ENCODE results near the gene COL24A1.
A peak's percentile ranks its signal among the peaks of the same experiment; 100 is the strongest.
"Not testable (repeated sequence)": the region's sequence is repeated elsewhere in the genome, so short reads cannot be mapped to it uniquely, and the experiment has no call there.

COL24A1 gene

DNA sequence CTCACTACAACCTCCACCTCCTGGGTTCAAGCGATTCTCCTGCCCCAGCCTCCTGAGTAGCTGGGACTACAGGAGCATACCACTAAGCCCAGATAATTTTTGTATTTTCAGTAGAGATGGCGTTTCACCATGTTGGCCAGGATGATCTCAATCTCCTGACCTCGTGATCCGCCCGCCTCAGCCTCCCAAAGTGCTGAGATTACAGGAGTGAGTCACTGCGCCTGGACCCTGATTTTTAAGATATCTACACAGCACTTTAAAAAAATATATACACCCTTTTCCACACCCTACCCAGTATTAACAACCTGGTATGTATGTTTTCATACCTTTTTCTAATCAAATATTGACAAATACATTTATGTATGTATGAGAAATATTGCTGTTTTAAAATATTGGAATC, 379.6 kb downstream of the COL24A1 start:
- DNase-seq: not testable (repeated sequence)

DNA sequence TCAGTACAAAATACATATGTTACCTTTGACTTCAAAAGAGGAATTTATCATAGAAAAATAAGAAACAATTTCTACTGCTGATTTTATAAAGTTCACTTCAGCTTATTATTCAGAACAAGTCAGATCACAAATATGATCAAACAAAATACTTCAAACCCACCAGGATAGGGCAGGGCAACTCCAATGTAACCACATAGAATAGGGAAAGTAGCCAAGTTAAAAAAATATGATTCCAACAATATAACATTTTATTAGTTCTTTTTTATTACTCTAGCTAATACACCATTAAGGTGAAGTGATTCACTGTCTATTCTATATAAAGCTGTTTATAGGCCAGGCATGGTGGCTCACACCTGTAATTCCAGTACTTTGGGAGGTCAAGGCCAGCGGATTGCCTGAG, 393.8 kb downstream of the COL24A1 start:
- no peak for DNase-seq

DNA sequence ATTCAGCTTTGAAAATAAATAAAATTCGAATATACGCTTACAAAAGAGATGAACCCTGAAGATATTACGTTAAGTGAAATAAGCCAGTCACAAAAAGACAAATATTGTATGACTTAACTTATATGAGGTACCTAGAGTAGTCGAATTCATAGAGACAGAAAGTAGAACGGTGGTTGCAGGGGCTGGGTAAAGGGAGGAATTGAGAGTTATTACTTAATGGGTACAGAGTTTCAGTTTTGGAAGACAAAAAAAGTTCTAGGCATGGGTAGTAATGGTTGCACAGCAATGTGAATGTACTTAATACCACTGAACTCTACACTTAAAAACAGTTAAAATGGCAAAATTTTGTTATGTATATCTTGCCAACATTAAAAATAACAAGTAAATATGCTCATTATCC, 399.7 kb downstream of the COL24A1 start:
- no peak for DNase-seq

DNA sequence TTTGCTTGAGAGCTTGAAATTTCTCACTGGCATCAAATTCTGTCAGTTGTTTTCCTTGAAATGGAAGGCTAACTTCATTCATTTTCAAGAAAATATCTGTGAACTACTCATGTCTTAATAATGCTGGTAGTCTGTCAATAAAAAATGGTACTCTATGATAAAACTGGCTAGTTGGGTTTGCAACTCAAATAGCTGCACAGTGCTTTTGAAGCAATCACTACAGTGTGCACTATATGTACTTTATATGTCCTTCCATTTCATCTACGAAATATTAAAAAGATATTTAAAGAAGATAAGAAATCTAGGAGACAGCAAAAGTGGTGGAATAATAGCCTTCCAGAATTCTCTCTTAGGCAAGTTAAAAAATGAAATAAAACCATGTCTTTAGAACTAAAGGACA, 408.5 kb downstream of the COL24A1 start:
- DNase-seq: no peak

DNA sequence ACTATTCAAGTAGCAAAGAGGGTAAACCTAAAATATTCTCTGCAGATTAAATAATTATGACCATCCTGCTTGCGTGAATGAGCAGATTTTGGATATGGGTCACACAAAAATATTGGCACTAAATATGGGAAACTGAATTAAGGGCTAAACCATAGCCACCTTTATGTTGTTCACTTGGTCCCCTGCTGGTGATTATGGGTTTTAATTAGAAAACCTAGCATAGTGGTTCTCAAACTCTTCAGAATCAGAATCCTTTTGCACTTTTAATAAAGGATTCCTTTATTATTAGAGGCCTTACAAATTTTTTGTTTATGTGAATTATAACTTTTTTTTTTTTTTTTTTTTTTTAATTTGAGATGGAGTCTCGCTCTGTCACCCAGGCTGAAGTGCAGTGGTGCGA, 409.8 kb downstream of the COL24A1 start:
- no peak for DNase-seq

DNA sequence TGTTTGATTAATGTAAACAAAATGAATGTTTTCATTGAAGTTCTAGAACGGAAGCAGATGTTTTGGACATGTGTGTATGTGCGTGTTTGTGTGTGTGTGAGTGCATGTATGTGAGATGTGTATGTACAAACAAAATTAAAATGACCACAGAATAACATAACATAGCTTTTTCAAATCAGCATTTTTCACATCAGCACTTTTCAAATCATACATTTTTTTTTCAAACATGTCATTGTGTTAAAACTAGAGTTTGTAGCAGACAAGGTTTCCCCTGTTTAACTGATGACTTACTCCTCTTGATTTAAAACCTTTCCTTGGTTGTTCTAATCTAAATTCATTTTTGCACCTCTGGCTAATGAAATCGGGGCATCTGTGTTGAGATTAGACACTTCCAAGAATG, 412.8 kb downstream of the COL24A1 start:
- no peak for DNase-seq

DNA sequence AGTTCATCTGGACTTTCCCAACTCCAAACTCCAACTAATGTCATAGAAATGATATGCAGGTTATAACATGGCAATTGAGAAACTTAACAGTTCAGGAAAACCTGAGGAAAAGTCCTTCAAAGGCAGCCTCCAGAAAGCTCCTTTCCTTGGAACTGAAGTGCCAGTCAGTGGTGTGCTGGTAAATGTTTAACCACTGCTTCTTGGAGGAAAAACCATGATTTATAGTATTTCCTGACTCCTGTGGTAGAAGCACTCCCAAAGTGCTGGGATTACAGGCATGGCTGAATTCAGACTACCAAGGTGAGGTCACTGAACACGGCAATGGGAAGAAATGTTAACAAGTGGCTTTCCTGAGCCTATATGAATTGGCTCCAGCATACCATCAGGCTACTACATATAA, 421.6 kb downstream of the COL24A1 start:
- peak; percentile 91 for DNase-seq

DNA sequence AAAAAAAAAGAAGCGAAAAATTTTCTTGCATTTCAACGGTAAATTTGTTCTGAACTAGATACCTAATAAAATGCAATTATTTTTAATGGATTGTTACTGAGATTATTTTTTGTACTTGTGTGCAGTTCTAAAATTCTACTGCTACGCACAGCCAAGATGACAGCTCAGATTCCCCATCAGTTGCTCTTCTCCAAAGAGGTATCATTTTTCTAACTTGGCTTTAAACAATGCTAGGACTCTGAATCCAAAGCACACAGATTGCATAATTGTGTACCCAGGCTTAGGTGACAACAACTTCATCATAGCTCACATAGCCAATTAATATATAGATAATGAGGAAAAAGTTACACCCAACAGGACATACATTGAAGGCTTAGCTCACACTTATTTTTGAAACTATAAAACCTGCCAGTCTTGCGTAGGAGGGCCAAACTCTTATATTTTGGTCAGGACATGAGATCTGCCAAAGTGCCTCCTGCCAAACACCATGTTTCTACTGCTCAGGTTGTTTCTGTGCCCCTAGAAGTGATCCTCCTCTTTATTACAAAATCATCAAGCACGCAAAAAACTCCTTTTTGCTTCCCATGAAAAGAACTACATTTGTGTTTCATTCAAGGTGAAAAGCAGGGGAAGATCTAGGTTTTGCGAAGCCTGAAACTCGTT, 437.8 kb downstream of the COL24A1 start:
- no peak for DNase-seq

DNA sequence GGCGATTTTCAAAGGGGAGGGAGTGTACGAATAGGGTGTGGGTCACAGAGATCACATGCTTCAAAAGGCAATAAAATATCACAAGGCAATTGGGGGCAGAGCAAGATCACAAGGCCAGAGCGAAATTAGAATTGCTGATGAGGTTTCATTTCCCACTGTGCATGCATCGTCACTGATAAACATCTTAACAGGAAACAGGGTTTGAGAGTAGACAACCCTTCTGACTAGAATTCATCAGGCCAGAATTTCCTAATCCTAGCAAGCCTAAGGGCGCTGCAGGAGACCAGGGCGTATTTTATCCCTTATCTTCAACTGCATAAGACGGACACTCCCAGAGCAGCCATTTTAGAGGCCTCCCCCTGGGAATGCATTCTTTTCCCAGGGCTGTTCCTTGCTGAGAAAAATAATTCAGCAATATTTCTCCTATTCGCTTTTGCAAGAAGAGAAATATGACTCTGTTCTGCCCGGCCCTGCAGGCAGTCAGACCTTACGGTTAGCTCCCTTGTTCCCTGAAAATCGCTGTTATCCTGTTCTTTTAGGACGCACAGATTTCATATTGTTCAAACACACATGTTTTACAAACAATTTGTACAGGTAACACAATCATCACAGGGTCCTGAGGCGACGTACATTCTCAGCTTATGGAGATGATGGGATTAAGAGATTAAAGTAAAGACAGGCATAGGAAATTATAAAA, 442.0 kb downstream of the COL24A1 start:
- not testable (repeated sequence) for DNase-seq

DNA sequence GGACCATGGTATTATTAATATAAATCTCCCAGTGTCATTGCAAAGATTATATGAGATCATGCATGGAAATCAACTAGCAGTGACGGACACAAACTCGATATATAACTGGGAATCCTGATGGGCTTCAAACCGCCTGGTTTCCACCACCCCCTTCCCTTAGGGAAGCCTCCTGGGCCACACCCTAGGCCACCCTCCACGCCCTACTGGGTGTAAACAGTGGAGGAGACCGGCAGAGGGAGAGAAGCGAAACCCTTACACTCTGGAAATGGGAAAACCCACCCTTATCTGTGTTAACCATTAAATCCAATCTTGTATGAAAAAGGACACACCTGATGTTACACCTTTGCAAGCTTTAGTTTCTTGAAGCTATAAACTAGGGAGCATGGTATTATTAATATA, 447.7 kb downstream of the COL24A1 start:
- no peak for DNase-seq

DNA sequence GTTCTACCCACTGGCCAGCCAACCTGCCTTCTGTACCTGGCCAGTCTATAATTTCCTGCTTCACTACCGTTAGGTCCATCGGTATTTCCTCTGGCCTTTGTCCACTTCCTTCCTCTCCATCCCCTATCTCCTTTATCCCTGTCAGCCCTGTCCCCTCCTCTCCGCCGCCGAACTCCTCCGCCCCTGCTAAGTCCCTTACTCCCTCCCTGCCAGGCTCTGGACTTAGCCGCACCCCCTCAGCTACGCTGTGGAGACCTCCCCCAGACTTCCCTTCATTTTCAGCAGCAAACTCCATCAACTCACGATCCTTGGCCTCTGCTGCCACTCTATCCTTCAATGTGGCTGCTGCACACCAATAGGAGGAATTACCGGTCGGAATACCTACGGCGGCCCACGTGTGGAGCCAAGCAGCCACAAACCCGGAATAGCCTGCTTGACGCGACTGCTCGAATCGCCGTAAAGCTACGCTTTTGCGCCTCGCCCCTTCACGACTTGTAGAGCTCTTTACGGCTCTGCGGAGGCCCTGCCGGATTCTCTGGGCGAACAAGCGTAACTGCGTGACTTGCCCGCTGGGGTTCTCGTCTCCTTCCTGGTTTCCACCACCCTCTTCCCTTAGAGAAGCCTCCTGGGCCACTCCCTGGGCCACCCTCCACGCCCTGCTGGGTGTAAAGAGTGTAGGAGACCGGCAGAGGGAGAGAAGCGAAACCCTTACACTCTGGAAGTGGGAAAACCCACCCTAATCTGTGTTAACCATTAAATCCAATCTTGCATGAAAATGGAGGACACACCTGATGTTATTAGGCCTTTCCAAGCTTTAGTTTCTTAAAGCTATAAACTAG, 448.4 kb downstream of the COL24A1 start, which contains the start of gene ZNHIT6:
Gene ZNHIT6, minus strand, starts transcription at position 444 of the 839 bp plus-strand sequence. Its CDS starts 149 bp downstream, at position 295.
- peak; percentile 94 for DNase-seq

DNA sequence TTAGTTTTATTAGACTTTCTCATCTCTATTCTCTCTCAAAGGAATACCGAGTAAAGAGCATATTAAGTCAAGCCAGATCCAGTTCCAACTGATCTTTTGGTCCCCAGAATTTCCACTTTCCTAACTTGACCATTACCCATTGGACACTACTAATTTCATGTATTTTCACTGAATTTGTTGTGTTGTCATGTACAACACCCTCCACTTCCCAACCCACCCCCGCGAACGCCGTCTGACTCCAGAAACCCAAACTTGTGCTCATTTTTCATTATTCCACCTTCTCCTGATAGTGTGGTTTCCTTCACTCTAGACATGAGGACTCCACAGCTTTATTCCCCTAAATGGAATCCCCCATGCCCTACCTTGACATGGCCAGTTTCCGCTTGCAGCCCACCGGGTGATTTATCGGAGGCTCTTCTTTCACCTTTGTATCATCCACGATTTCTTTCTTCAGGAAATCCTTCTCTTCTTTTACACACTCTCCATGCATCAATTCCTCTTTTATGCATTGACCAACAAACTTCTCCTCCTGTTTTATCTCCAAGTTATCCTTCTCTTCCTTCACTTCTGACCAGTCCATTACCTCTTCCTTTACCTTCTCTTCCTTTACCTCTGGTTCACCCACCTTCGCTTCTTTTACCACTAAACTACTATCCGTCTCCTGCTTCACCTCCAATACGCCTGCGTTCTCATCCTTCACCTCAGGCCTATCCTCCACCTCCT, 449.1 kb downstream of the COL24A1 start:
- no peak for DNase-seq

DNA sequence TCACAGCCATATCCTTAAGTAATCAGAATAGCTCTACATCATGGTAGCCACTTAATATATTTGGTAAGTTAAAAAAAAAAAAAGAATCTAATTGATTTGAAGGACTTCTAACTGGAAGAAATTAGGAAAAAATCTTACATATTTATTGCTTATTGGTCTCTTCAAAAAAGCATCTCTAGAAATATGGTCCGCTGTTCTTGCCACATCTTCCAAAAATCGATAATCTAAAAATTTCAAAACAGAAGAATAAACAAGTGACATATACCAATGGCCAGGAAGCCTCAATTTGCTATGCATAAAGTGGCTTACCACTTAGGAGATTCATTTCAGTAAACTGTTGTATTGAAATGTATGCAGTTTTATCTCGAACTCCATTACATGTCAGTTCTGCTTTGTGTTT, 450.6 kb downstream of the COL24A1 start:
- DNase-seq: no peak

DNA sequence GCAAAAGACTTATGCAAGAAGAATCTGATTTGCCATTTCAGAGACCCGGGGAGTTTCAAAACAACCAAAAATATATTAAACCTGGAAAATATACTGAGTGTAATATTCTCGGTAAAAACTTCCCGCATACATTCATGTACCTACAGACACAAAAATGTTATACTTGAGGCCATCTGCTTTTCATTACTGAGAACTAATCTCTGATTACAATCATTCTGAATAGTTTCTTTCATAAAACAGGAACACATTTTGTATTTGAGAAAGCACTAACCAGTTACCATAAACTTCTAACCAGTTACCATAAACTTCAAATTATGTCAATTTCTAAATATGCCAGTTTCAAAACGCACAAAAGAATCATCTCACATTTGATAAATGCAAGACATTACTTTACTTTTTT, 456.1 kb downstream of the COL24A1 start:
- no peak for DNase-seq

DNA sequence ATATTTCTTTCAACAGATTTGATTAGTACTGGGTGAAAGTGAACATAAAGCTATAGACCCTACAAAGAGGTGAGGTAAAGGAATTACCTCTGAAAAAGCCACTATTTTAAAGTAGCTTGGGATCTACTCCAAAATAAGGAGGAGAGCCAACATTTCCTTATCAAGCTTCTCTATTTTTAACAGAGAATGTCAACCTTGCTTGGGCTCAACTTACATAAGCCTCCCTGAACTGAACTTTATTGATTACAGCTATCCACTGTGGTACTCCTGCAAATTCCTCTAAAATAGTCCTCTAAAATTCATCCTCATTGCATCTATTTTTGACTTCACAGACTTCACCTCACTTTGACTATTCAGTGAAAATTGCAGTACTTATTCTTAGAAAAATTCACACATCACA, 458.7 kb downstream of the COL24A1 start:
- no peak for DNase-seq

DNA sequence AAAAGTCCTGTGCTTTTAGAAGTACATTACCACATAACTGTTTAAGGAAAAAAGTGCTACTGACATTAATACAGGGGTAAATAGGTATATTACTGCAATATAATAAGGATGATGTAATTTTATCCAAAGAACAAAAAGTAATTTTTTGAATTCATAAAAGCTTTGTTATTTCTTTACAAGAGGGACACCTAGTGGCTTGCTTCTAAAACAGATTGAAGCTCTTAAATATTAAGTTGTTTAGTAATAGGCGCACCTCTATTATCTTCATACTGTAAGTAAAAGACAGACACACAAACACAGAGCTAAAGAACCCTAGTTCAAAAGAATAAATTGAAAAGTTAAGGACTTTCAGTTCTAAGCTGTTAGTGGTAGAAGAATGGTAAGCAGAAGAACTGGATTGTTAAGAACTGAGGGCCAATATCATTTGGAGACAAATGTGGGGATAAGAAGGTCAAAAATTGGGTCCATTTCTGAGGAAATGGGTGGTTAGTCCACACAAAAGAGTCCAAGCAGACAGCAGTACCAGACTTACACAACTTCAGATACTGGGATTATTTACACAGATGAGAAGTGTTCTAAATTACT, 463.8 kb downstream of the COL24A1 start:
- DNase-seq: peak; percentile 45

DNA sequence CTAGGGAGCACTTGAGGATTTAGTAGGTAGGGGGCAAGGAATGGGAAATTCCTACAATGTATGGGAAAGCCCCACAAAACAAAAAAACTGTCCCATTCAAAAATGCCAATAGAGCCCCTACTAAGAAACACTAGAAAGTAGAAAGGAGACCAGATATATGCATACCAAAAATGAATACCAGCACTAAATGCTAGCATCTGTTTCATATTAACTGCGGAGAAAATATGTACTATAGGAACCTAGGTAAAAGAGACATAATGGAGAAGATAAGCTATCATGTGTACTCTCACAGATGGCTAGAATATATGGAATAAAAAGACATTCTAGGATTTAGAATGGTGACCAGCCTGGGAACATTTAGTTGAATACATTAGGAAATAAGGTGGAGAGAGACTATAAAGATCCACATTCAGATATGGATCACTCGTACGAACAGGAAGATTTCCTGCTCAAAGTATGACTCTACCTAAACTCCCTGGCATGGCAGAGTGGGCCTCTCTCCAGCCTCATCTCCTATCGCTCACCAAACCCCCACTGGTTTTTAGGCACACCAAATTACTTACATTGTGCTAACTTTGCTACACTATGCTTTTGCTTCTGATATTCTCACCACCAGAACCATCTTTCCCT, 466.7 kb downstream of the COL24A1 start:
- DNase-seq: no peak

DNA sequence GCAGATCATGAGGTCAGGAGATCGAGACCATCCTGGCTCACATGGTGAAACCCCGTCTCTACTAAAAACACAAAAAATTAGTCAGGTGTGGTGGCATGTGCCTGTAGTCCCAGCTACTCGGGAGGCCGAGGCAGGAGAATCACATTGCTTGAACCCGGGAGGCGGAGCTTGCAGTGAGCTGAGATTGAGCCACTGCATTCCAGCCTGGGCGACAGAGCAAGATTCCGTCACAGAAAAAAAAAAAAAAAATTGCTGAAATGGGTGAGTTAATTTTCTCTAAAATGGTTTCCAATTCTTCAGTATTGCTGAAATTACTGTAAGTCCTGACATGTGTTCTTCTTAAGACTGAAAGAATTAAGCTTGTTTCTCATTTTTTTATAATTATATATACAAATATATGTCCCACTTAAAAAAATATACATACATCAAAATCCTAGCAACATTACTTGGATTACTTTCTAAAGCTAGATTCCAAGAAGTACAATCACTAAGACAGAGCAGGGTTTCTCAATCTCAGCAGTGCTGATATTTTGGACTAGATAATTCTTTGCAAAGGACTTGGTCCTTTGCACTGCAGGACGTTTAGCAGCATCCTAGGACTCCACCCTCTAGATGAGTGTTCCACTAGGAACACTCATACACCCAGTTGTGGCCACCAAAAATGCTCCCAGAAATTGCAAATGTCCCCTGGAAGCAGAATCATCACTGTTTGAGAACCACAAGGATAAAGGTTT, 473.1 kb downstream of the COL24A1 start:
- DNase-seq: no peak

DNA sequence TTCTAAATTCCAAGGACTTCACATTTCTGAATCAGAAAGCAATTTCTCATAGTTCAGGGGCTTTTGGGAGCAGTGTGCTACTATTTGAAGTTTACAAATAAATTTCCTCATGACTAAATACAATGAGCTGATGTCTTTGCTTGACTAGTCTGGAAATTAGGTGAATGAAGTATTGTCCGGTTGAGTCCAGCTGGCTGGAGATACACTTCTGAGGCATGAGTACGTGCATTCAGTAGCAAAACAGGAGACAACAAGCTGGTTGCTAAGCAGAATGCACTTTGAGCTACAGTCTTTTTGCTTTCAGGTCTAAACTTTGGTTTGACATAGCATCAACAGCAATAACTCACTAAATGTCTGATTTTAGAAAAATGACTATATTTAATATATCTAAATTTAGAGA, 475.5 kb downstream of the COL24A1 start:
- DNase-seq: peak; percentile 84

Data from kidney glomerular epithelial cell (primary cell).